Caco-2 (cell line): Measurements from ENCODE around the gene ITPR3. TPM values are rescaled to one million over a fixed set of nuclear protein-coding genes. Genes with fewer than 3 reads are reported as not detected.

Source experiments
- BruUV-seq: library from RNA; stranded (reverse); fragments of 400-500 nt; replicated peaks from 2 replicates; lab custom pipeline; 2021; lab: Mats Ljungman, UMichigan
- CTCF ChIA-PET: fragments of 300-600 bp; sonication (Branson Sonifier 250); formaldehyde crosslinking; loops from one replicate; lab custom pipeline; 2022; ENCODE audit warnings: antibody characterized with exemption; lab: Charles Lee
- POLR2A ChIA-PET: fragments of 300-600 bp; sonication (Branson Sonifier 250); formaldehyde crosslinking; loops from one replicate; lab custom pipeline; 2022; ENCODE audit warnings: antibody characterized with exemption; lab: Charles Lee
- DNase-seq, 2 experiments: peaks; one replicate each; pipeline versions ENCODE4 v3.0.0 to v3.0.0-alpha.2; 2020 to 2022
- H3K27me3 ChIP-seq: replicated peaks from 2 replicates; pipeline ENCODE4 v1.6.0; 2011; ENCODE audit warnings: low read length; ENCODE audit not compliant: control insufficient read depth, insufficient read depth
- H3K36me3 ChIP-seq: 2 replicates; pipeline ENCODE4 v1.5.1; 2011; ENCODE audit warnings: low read length; ENCODE audit not compliant: control insufficient read depth, insufficient read depth
- H3K4me1 ChIP-seq: fragments of 250-450 bp; sonication (Bioruptor Pico); 2 replicates; pipeline ENCODE4 v1.5.1; 2020; ENCODE audit warnings: mild to moderate bottlenecking
- H3K4me3 ChIP-seq: 2 replicates; pipeline ENCODE4 v1.5.1; 2011; ENCODE audit warnings: low read depth, mild to moderate bottlenecking, control low read depth, low read length
- H3K9me3 ChIP-seq: fragments of 250-450 bp; sonication (Bioruptor Pico); 2 replicates; pipeline ENCODE4 v1.5.1; 2020; ENCODE audit warnings: mild to moderate bottlenecking, moderate library complexity
- H3K27ac Mint-ChIP-seq: one replicate; pipeline ENCODE4 v1.8.0; 2022; ENCODE audit warnings: mixed read lengths; ENCODE audit not compliant: unreplicated experiment
- H3K27me3 Mint-ChIP-seq: one replicate; pipeline ENCODE4 v1.8.0; 2022; ENCODE audit warnings: mixed read lengths; ENCODE audit not compliant: insufficient read depth, unreplicated experiment
- H3K36me3 Mint-ChIP-seq: one replicate; pipeline ENCODE4 v1.8.0; 2022; ENCODE audit warnings: mild to moderate bottlenecking, mixed read lengths; ENCODE audit not compliant: insufficient read depth, unreplicated experiment
- H3K4me1 Mint-ChIP-seq: one replicate; pipeline ENCODE4 v1.8.0; 2022; ENCODE audit warnings: low read depth, mixed read lengths; ENCODE audit not compliant: unreplicated experiment
- H3K4me3 Mint-ChIP-seq: one replicate; pipeline ENCODE4 v1.8.0; 2022; ENCODE audit warnings: mild to moderate bottlenecking, moderate library complexity, mixed read lengths; ENCODE audit not compliant: unreplicated experiment
- H3K9me3 Mint-ChIP-seq: one replicate; pipeline ENCODE4 v1.8.0; 2022; ENCODE audit warnings: mixed read lengths; ENCODE audit not compliant: unreplicated experiment
- intact Hi-C: fragments of 100-400 bp; cut with micrococcal nuclease; formaldehyde crosslinking; loops from one replicate; pipeline ENCODE4 v1.10.0; 2022; ENCODE audit not compliant: unreplicated experiment
- total RNA-seq: library from RNA; stranded (reverse); gene quantifications from 2 replicates; pipeline ENCODE4 v1.2.3, GENCODE V29; 2022
- TF ChIP-seq, protein P1 (sequence below), 2 experiments: fragments of 200-600 bp in 1 of 2; IDR thresholded peaks; 1 replicate in 1 of 2; 2 replicates in 1 of 2; pipeline versions ENCODE4 v1.5.1 to v1.8.0; 2011 to 2022; ENCODE audit warnings: antibody characterized with exemption in 1 of 2, control low read depth in 1 of 2, inconsistent platforms in 1 of 2, low read depth in 1 of 2, low read length in 1 of 2, mild to moderate bottlenecking in 1 of 2, moderate library complexity in 1 of 2; ENCODE audit not compliant: insufficient read depth in 1 of 2, severe bottlenecking in 1 of 2, unreplicated experiment in 1 of 2

The ITPR3 gene
- total RNA-seq, 1 experiment from 2014 or later: 42.1 TPM

DNA sequence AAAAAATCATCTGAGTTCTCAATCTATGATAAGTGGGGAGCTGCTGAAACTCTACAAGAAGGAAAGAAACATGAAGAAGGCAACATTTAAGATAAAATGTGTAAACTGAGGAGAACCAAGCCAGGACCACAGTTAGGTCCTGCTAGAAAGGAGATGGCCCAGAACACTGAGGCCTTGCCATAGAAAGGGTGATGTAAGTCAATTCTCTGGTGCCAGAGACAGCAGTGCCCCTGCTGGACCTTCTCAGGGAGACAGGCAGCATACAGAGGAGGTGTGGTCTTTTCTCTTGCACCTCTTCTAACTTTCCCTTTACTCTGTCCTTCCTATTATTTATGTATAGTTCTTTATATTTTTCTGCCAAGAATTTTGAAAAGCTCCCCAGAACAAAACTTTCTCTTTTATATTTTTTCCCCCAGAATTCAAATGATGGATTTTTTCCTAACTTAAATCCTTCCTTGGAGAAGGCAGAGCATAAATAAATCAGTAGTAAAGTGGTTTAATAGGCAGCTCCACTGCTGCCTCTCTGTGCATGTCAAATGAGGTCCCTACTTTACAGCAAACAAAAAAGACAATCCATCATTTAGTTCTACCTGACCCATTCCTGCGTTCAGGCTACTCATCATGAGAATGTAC lies 81.3 kb downstream of the ITPR3 start:
- Mint-ChIP-seq H3K9me3 (no peaks in the 10 kb centered on the region), H3K36me3 (peaks cover 45% of the 10 kb centered on the region), H3K4me1 (peaks cover 6% of the 10 kb centered on the region), H3K4me3 (no peak overlapping the region), H3K27me3 (no peaks in the 10 kb centered on the region), H3K27ac (no peak overlapping the region)
- Histone ChIP-seq H3K9me3 (no peaks in the 10 kb centered on the region), H3K4me3 (no peak overlapping the region), H3K4me1 (no peaks in the 10 kb centered on the region), H3K36me3 (peaks cover 9% of the 10 kb centered on the region), H3K27me3 (no peaks in the 10 kb centered on the region)
- POLR2A ChIA-PET: no interaction called here
- CTCF ChIA-PET: interaction anchor here (0.6 to 0.7 kb wide), 3 partner anchors 18 to 449 kb away, joined by 3 to 4 read pairs (median 3); no protein-coding TSS in a partner anchor
- TF ChIP-seq, protein P1, sequence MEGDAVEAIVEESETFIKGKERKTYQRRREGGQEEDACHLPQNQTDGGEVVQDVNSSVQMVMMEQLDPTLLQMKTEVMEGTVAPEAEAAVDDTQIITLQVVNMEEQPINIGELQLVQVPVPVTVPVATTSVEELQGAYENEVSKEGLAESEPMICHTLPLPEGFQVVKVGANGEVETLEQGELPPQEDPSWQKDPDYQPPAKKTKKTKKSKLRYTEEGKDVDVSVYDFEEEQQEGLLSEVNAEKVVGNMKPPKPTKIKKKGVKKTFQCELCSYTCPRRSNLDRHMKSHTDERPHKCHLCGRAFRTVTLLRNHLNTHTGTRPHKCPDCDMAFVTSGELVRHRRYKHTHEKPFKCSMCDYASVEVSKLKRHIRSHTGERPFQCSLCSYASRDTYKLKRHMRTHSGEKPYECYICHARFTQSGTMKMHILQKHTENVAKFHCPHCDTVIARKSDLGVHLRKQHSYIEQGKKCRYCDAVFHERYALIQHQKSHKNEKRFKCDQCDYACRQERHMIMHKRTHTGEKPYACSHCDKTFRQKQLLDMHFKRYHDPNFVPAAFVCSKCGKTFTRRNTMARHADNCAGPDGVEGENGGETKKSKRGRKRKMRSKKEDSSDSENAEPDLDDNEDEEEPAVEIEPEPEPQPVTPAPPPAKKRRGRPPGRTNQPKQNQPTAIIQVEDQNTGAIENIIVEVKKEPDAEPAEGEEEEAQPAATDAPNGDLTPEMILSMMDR (IDR thresholded peaks at IDR 0.05; ENCODE audit: insufficient read depth in 1 of 2, low read depth in 1 of 2, low read length in 1 of 2, severe bottlenecking in 1 of 2, unreplicated experiment in 1 of 2): peak; percentile 62 to 77
- DNase-seq: peak; percentile 55 to 60
- intact Hi-C loops: loop anchor here (1.0 kb wide), 1 partner anchor 117 kb away; no protein-coding TSS in a partner anchor
- no TSS peak for BruUV-seq

DNA sequence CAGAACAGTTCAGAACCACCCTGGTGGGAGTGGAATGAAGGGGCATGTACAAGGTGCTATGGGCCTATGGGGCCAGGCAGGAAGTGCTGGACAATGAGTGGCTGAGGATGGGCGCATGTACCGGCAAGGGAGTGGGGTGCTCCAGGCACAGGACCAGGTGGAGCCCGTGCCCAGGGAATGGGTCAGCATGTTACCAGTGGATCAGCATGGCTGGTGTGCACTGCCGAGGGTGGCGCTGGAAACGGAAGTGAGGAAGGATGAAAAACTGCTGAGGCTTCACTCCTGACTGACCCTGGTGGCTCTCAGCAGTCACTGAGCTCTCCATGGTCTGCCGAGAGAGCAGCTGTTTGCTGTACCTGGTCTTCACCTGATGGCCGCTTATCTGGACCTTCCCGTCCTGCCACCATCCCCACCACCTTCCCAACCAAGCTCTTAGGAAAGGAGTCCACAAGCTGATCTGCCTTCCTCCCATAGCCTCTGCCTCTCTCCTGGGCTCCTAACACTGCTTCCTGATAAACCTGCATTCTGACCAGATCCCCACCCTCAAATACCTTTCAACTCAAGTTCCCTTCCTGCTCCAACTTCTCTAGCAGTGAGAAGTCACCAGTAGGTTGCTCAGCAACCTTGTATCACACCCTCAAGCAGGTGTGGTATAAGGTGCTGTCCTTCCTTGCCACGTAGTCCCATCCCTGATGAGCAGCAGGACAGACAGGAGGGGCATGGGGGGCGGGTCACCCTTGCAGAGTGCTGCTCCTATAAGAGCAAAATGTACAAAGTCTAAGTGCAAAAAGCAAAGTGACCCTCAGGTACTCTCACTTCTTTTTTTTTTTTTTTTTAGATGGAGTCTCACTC lies 83.3 kb downstream of the ITPR3 start:
- no peak overlapping the region for H3K4me3 Mint-ChIP-seq
- ChIA-PET CTCF (interaction anchor here (0.6 kb wide), 1 partner anchor 386 kb away, joined by 3 read pairs; no protein-coding TSS in a partner anchor), POLR2A (no interaction called here)
- TF ChIP-seq, protein P1 (IDR thresholded peaks at IDR 0.05; ENCODE audit: insufficient read depth in 1 of 2, low read depth in 1 of 2, low read length in 1 of 2, severe bottlenecking in 1 of 2, unreplicated experiment in 1 of 2): no peak
- intact Hi-C loops: no loop called here
- no peaks in the 10 kb centered on the region for H3K4me1 ChIP-seq
- no peak overlapping the region for H3K4me3 ChIP-seq
- H3K36me3 Mint-ChIP-seq: peaks cover 41% of the 10 kb centered on the region
- no peaks in the 10 kb centered on the region for H3K9me3 Mint-ChIP-seq
- no peak overlapping the region for H3K27ac Mint-ChIP-seq
- peaks cover 6% of the 10 kb centered on the region for H3K4me1 Mint-ChIP-seq
- no peaks in the 10 kb centered on the region for H3K9me3 ChIP-seq
- H3K27me3 ChIP-seq: no peaks in the 10 kb centered on the region
- no TSS peak for BruUV-seq
- no peaks in the 10 kb centered on the region for H3K27me3 Mint-ChIP-seq
- DNase-seq: no peak
- H3K36me3 ChIP-seq: peaks cover 2% of the 10 kb centered on the region

DNA sequence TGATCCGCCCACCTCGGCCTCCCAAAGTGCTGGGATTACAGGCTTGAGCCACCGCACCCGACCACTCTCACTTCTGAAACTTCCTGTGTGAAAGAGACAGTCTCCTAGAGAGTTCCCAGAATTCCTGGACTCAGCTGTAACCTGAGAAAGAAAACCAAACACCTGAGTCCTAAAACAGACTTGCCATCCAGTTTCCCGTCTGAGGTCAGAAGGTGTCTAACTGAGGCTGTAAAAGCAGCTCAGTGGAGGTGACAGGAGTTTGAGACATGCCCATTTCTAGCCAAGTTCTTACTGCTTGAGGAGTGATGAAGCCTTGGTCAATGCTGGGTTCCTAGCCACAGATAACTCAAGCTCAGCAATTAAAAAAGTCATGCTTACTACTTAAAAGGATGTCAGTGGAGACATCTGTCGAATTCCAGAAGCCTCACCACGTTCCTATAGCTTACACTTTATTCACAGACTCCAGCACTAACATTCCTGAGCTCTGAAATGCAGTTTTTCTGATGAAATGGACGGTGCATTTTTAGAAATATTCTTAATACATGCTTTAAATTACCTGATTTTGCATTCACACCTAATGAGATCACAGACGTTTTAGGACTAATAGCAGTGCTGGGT lies 84.3 kb downstream of the ITPR3 start:
- Histone ChIP-seq H3K4me3 (no peak overlapping the region), H3K4me1 (peaks cover 4% of the 10 kb centered on the region), H3K9me3 (no peaks in the 10 kb centered on the region), H3K27me3 (no peaks in the 10 kb centered on the region), H3K36me3 (peaks cover 1% of the 10 kb centered on the region)
- no peaks in the 10 kb centered on the region for H3K27me3 Mint-ChIP-seq
- BruUV-seq: no TSS peak
- CTCF ChIA-PET: no interaction called here
- intact Hi-C loops: no loop called here
- H3K27ac Mint-ChIP-seq: no peak overlapping the region
- no peak overlapping the region for H3K4me3 Mint-ChIP-seq
- H3K4me1 Mint-ChIP-seq: peaks cover 14% of the 10 kb centered on the region
- TF ChIP-seq, protein P1 (IDR thresholded peaks at IDR 0.05; ENCODE audit: insufficient read depth in 1 of 2, low read depth in 1 of 2, low read length in 1 of 2, severe bottlenecking in 1 of 2, unreplicated experiment in 1 of 2): no peak
- H3K9me3 Mint-ChIP-seq: no peaks in the 10 kb centered on the region
- peaks cover 45% of the 10 kb centered on the region for H3K36me3 Mint-ChIP-seq
- no peak for DNase-seq
- POLR2A ChIA-PET: no interaction called here
